GM18867 (cell line): ENCODE data around the gene RPS27L.
"Not testable (repeated sequence)": the region's sequence is repeated elsewhere in the genome, so short reads cannot be mapped to it uniquely, and the experiment has no call there.

Experiments used
- ATAC-seq: cut with Tn5 transposase; IDR thresholded peaks from one replicate; pipeline ENCODE4 v1.9.1; 2021; ENCODE audit warnings: mild to moderate bottlenecking, moderate library complexity; ENCODE audit not compliant: unreplicated experiment

The RPS27L gene

DNA sequence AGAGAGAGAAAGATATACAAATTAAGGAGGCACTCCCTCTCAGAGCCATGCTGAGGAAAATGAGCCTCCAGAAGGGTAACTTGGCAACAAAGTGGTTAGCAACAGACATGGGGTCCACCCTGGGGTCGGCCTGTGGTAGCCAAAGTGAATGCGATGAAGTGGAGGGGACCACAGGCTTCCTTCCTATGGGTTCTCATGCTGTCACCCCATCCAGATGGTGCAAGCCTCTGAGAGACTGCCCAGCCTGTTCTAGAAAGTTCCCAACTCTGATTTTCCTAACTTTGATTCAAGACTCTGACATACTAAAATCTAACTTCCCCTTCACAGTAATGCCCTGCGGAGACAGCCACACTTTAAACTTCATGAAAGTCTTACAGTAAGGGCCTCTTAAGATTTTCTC, 53.9 kb downstream of the RPS27L start:
- ATAC-seq = no peak

DNA sequence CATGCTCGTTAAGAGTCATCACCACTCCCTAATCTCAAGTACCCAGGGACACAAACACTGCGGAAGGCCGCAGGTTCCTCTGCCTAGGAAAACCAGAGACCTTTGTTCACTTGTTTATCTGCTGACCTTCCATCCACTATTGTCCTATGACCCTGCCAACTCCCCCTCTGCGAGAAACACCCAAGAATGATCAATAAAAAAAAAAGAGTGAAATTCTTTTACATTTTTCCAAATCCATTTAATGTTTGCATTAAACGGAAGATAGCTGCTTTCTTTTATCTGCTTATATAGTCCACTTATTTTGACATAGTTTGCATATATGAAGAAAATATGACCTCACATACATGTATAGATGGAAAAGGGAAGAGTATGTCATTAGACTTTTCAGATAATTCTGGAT, 57.7 kb downstream of the RPS27L start:
- ATAC-seq = not testable (repeated sequence)

DNA sequence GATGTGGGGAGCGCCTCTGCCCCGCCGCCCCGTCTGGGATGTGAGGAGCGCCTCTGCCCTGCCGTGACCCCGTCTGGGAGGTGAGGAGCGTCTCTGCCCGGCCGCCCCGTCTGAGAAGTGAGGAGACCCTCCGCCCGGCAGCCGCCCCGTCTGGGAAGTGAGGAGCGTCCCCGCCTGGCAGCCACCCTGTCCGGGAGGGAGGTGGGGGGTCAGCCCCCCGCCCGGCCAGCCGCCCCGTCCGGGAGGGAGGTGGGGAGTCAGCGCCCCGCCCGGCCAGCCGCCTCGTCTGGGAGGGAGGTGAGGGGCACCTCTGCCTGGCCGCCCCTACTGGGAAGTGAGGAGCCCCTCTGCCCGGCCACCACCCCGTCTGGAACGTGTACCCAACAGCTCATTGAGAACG, 58.4 kb downstream of the RPS27L start:
- ATAC-seq = not testable (repeated sequence)
